ENCODE results near the gene LSR. TPM values are rescaled to one million over a fixed set of nuclear protein-coding genes. Genes with fewer than 3 reads are reported as not detected.
A peak's percentile ranks its signal among the peaks of the same experiment; 100 is the strongest.
"Not testable (repeated sequence)": the region's sequence is repeated elsewhere in the genome, so short reads cannot be mapped to it uniquely, and the experiment has no call there.

Gene LSR
- polyA plus RNA-seq, 1 donor = 3.7 TPM

DNA sequence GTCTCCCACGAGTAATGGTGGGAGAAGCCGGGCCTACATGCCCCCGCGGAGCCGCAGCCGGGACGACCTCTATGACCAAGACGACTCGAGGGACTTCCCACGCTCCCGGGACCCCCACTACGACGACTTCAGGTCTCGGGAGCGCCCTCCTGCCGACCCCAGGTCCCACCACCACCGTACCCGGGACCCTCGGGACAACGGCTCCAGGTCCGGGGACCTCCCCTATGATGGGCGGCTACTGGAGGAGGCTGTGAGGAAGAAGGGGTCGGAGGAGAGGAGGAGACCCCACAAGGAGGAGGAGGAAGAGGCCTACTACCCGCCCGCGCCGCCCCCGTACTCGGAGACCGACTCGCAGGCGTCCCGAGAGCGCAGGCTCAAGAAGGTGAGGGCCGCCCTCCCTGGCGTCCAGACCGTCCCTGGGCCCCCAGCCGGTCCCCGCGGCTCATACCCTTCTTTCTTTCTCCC is 18.6 kb downstream of the LSR start:
- DNase-seq (ENCODE audit: low read depth) = no peak

GRCh38 chr19:35267818-35268535 is 19.2 kb downstream of the LSR start:
- DNase-seq (ENCODE audit: low read depth) = peak; percentile 54

DNA sequence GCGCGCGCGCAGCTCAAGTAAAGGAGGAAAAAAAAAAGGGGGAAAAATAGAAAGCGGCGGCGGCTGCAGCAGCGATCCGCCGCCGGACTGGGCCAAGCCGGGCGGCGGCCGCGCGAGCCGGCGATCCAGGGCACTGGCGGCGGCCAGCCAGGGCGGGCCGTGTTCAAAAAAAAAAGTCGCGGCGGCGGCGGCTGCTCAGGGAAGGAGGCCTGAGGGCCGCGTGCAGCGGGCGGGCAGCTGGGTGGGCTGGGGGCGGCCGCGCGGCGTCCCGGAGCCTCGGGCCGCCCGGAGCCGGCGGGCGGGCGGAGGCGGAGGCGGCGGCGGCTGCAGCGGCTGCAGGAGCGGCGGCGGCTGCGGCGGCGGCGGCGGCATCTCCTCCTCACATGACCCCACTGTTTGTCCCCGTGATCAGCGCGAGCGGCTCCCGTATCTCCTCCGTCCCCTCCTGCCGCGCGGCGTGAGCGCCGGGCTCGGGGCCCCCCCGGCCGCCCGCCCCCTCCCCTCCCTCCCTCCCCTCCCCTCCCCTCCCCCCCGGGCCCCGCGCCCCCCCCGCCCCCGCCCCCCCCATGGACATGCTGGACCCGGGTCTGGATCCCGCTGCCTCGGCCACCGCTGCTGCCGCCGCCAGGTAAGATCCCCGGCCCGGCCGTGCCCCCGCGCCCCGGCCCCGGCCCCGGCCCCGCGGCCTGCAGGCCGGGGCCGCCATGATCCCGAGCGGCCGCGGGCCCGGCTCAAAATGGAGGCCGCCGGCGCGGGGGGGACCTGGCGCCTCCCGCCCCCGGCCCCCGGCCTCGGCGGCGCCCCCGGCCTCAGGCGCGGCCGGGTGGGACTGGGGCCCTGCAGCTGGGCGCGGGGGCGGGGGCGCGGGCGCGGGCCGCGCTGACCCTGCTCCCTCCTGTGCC is 20.0 kb downstream of the LSR start, which contains the start of gene USF2:
TSS of gene USF2 (plus strand) at position 427 of the 902 bp plus-strand sequence. CDS start at position 567, 140 bp downstream.
- no peak for DNase-seq (ENCODE audit: low read depth)

DNA sequence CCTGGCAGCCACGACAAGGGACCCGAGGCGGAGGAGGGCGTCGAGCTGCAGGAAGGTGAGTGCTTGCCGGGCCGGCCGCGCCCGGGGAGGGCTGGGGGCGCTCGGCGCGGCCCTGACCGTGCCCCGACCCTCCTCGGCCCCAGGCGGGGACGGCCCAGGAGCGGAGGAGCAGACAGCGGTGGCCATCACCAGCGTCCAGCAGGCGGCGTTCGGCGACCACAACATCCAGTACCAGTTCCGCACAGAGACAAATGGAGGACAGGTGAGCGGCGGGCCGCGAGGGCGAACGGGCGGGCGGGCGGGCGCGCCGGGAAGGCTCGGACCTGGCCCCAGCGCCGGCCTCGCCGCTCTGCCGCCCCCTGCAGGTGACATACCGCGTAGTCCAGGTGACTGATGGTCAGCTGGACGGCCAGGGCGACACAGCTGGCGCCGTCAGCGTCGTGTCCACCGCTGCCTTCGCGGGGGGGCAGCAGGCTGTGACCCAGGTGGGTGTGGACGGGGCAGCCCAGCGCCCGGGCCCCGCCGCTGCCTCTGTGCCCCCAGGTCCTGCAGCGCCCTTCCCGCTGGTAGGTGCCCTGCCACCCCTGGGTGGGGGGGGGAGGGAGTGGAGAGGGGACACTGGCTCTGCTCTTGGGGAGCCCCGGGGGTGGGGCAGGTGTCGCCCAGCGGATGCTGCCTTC is 20.8 kb downstream of the LSR start:
- no peak for DNase-seq (ENCODE audit: low read depth)

GRCh38 chr19:35270381-35270811 is 21.6 kb downstream of the LSR start:
- DNase-seq (ENCODE audit: low read depth) = no peak

- no peak for DNase-seq (ENCODE audit: low read depth)
These were observed 22.7 kb downstream of the LSR start for GRCh38 chr19:35271546-35271945.

GRCh38 chr19:35272122-35272719 is 23.4 kb downstream of the LSR start:
- DNase-seq (ENCODE audit: low read depth) = no peak

DNA sequence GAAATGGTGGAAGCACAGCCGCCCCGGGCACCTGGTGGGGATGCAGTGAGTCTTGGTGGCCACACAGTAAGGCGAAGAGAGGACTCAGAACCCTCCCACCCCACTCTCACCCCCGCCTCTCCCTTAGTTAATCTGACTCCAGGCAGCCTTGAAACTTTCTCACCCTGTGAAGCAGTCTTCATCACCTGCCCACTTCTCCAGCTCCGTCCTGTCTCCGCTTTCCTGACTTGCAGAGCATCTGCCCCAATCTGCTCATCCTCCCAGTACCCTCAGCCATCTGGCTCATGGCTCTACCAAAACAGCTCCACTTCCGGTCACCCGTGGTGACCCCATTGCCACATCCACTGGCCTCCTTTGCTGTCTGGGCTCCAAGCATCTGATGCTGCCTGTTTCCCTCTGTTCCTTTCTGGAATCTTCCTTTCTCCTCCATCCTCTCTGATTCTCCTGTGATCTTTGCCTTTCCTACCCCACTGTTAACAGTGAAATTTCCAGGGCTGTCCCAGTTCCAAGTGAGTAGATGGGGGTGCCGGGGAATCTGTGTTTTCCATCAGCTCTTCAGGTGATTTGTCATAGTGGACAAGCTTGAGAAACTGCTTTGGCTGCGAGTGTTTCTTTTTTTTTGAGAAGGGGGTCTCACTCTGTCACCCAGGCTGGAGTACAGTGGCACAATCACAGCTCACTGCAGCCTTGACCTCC is 24.3 kb downstream of the LSR start:
- no peak for DNase-seq (ENCODE audit: low read depth)

DNA sequence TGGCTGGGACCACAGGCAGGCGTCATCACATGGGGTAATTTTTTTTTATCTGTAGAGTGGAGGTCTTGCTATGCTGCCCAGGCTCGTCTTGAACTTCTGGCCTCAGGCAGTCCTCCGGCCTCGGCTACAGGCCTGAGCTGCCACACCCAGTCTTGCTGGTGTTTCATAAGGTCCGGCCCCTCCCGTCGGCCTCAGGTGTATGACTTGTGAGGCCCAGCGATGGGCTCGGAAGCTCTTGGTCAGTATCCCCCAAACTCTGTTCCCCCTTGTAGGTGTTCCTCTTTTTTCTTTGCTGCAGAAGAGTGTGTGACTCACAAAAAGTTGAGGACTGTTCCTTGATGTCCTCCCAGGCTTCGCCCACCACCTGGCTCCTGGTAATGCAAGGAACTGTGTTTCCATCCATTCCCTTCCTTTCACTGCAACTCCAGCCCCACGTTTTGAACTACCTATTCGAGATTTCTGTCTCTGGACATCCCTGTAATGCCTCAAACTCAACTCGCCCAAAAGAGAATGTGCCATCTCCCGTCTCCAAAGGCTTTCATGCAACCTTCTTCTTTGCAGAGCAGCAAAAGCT is 25.0 kb downstream of the LSR start:
- no peak for DNase-seq (ENCODE audit: low read depth)

DNA sequence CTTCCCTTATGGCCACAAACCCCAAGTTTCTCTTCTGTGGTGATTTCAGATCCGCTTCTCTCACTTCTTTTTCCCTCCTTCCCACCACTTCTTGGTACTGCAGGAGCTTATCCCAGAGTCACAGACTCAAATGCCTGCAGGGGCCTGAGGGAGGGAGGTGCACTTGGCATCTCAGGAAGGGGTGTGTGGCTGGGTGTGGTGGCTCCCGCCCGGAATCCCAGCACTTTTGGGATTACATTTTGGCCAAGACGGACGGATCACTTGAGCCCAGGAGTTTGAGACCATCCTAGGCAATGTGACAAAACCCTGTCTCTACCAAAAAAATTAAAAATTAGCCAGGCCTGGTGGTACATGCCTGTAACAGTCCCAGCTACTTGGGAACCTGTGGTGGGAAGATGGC is 25.5 kb downstream of the LSR start:
- no peak for DNase-seq (ENCODE audit: low read depth)

- no peak for DNase-seq (ENCODE audit: low read depth)
These were observed 28.0 kb downstream of the LSR start for GRCh38 chr19:35276706-35277281.

DNA sequence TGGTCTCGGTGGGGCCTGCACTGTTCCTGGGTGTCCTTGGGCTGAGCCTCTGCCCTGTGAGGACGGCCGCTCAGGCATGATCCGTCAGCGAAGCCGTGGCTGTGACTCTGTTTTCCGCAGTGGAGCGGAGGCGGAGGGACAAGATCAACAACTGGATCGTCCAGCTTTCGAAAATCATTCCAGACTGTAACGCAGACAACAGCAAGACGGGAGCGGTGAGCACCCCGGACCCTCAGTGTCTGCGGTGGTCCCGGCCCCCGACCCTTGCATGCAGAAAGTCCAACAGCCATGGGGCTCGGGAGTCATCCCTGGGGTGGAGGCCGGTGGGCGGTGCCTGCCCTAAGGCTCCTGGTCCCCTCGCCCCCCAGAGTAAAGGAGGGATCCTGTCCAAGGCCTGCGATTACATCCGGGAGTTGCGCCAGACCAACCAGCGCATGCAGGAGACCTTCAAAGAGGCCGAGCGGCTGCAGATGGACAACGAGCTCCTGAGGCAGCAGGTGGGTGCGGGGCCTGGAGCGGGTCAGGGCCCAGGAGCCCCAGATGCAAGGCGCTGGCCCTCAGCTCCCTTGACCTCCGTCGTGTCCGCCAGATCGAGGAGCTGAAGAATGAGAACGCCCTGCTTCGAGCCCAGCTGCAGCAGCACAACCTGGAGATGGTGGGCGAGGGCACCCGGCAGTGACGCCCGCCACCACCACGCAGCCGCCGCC is 29.9 kb downstream of the LSR start:
- DNase-seq (ENCODE audit: low read depth) = no peak

DNA sequence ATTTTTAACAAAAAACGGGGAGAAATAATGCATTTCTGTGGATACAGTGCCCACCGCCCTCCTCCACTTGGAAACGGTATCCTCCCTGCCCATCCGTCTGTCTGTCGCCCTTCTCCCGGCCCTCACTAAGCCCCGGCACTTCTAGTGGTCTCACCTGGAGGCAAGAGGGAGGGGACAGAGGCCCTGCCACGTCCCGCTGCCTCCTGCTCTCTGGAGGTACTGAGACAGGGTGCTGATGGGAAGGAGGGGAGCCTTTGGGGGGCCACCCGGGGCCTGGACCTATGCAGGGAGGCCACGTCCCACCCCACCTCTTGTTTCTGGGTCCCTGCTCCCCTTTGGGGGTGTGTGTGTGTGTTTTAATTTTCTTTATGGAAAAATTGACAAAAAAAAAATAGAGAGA is 30.6 kb downstream of the LSR start:
- DNase-seq (ENCODE audit: low read depth) = no peak

DNA sequence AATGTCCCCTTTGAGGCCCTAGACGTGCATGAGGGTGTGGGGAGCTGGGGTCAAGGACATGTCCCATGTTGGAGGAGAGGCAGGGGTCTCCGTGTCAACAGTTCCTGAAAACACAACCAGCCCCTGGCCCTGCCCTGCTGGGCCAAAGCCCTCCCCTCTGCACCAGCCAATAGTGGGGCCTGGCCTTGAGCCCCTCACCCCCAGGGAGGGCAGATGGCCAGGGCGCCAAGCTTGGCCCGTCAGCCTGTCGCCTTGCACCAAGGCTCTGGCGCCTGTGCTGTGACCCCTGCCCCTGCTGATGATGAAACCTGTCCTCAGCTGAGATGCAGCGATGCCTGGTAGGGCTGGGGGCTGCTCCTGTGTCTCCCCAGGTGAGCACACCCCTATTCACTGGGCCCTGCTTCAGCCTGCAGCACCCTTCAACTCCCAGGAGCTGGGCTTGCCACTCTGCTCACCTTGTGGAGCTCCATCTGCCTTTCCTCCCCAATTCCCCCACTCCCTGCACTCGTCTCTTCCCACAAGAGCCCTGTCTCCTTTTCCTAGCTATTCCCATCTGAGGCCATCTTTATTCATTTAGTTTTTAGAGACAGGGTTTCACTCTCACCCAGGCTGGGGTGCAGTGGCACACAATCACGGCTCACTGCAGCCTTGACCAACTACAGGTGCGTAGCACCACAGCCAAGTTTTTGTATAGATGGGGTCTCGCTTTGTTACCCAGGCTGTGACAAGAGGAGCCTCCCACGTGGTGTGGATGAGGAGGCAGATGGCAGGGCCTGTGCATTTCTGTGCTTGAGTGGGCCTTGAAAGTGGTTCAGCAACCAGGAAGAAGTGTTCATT is 31.4 kb downstream of the LSR start:
- no peak for DNase-seq (ENCODE audit: low read depth)

DNA sequence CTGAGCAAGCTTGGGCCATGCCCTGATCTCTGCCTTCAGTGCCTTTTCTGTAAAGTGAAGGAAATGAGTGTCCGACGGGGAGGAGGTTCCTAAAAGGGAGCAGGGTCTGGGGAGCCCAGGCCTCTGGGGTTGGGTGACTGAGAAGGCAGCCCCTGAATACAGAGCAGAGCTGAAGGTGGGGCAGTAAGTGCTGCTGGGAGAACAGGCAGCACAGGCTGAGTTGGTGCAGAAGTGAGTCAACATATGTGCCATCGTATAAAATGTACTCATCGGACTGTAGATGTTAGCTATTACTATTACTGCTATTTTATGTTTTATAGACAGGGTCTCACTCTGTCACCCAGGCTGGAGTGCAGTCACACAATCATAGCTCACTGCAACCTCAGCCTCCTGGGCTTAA is 32.5 kb downstream of the LSR start:
- no peak for DNase-seq (ENCODE audit: low read depth)

DNA sequence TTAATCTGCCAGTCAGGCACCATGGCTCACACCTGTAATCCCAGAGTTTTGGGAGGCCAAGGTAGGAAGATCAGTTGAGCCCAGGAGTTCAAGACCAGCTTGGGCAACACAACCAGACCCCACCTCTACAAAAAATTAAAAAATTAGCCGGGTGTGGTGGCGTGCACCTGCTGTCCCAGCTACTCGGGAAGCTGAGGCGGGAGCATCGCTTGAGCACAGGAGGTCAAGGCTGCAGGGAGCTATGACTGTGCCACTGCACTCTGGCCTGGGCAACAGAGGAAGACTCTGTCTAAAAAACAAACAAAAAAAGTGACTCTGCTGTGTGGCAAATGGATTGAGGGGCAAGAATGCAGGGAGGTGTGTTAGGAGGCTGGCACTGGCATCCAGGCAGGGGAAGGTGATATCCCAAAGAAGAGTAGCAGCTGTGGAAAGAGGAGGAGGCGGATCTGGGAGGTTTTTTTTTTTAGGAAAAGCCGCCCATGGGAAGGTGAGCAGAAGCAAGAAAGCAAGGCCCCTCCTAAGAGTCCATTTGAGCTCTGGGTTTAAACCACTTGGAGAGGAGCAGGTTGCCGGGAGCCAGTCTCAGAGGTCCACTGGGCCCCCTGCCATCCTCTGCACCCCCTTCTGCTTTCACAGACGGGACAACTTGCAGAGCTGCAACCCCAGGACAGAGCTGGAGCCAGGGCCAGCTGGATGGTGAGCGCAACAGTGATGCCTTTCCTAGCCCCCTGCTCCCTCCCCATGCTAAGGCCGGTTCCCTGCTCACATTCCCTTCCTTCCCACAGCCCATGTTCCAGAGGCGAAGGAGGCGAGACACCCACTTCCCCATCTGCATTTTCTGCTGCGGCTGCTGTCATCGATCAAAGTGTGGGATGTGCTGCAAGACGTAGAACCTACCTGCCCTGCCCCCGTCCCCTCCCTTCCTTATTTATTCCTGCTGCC is 35.6 kb downstream of the LSR start:
- no peak for DNase-seq (ENCODE audit: low read depth)

GRCh38 chr19:35285095-35285449 is 36.3 kb downstream of the LSR start:
- DNase-seq (ENCODE audit: low read depth) = no peak

GRCh38 chr19:35285465-35285864 is 36.7 kb downstream of the LSR start:
- DNase-seq (ENCODE audit: low read depth) = not testable (repeated sequence)
